Measurements from ENCODE around the gene RRP1.
A peak's percentile ranks its signal among the peaks of the same experiment; 100 is the strongest.

Gene RRP1

DNA sequence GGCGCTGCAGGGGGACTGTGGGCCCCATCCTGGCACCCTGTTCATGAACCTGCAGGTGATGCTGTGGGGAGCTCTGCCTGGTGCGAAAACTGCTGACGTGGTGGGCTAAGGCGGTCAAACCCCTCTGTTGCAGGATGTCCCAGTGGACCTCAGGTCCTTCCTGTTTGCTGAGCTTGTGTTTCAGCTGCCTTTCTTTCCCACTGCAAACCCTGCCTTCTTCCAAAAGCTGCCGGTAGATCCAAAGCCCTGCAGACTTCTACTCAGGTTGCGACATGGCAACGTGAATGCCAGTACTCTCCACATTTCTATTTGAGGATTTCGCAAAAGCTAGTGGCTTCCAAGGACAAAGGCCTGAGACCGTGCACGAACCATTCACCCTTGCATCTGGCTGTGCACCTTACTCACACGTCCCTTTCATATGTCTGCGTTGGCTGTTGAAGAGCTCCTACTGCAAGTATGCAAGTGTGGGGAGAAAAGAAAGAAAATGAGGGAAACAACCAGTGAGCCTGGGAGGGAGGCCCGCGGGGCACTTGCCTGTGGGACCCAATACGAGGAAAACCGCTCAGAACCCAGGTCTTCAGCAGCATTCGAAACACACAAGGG is 6.2 kb upstream of the RRP1 start:
- no peak overlapping the region for H3K4me3 ChIP-seq
- peaks cover 37% of the 10 kb centered on the region for H3K4me1 ChIP-seq
- no peaks in the 10 kb centered on the region for H4K20me1 ChIP-seq
- H3K27ac ChIP-seq, result no peak overlapping the region
- TF ChIP-seq Cebpa-rat (IDR thresholded peaks at IDR 0.05), result no peak
- peak overlapping the region; percentile 74 for H3K4me2 ChIP-seq
- no peaks in the 10 kb centered on the region for H3K27me3 ChIP-seq
- no peaks in the 10 kb centered on the region for H3K9me3 ChIP-seq
- H3K36me3 ChIP-seq, result no peaks in the 10 kb centered on the region
- H3K9ac ChIP-seq, result no peak overlapping the region

DNA sequence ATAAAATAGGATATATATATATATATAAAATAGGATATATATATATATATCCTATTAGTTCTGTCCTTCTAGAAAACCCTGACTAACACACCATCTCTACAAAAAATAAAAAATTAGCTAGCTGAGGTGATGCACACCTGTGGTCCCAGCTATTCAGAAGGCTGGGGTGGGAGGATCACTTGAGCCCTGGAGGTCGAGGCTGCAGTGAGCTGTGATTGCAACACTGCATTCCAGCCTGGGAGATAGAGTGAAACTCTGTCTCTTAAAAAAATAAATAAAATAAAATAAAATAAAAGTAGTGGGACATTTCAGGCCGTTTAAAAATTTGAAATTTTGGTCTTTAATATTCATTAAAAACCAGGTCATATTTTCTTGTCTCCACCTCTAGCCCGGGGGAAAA is 4.2 kb upstream of the RRP1 start:
- no peaks in the 10 kb centered on the region for H3K9me3 ChIP-seq
- H3K4me1 ChIP-seq, result peaks cover 28% of the 10 kb centered on the region
- H3K36me3 ChIP-seq, result no peaks in the 10 kb centered on the region
- H3K27me3 ChIP-seq, result no peaks in the 10 kb centered on the region
- H3K9ac ChIP-seq, result no peak overlapping the region
- no peak overlapping the region for H3K27ac ChIP-seq
- no peak for TF ChIP-seq Cebpa-rat (IDR thresholded peaks at IDR 0.05)
- peaks cover 6% of the 10 kb centered on the region; the same call in 1 of the 2 replicates for H4K20me1 ChIP-seq
- no peak overlapping the region for H3K4me2 ChIP-seq
- H3K4me3 ChIP-seq, result no peak overlapping the region

DNA sequence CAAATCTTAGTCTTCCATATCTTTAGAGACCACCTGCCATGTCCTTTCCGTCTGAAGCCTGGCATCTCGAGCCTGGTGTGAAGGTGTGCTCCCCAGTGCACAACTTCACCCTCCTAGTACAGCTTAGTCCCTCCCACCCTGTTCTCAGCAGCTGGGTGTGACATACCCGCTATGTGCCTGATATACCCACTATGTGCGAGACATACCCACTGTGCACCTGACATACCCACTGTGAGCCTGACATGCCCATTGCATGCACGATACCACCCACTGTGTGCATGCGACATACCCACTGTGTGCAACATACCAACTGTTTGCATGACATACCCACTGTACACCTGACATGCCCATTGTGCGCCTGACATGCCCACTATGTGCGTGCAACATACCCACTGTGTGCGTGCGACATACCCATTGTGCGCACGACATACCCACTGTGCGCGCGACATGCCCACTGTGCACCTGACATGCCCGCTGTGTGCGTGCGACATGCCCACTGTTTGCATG is 3.0 kb upstream of the RRP1 start:
- H3K9me3 ChIP-seq, result no peaks in the 10 kb centered on the region

DNA sequence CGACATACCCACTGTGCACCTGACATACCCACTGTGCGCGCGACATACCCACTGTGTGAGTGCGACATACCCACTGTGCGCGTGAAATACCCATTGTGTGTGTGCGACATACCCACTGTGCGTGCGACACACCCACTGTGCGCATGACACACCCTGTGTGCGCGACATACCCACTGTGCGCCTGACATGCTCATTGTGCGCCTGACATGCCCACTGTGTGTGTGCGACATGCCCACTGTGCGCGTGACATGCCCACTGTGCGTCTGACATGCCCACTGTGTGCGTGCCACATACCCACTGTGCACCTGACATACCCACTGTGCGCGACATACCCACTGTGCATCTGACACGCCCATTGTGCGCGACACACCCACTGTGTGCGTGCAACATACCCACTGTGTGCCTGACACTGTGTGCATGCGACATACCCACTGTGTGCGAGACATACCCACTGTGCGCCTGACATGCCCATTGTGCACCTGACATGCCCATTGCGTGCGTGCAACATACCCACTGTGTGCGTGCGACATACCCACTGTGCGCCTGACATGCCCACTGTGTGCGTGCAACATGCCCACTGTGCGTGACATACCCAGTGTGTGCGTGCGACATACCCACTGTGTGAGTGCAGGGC is 2.5 kb upstream of the RRP1 start:
- no peak overlapping the region for H3K9ac ChIP-seq
- no peaks in the 10 kb centered on the region for H3K9me3 ChIP-seq
- peaks cover 11% of the 10 kb centered on the region for H3K36me3 ChIP-seq
- H3K27me3 ChIP-seq, result no peaks in the 10 kb centered on the region
- peaks cover 46% of the 10 kb centered on the region for H3K4me1 ChIP-seq
- H4K20me1 ChIP-seq, result peaks cover 24% of the 10 kb centered on the region
- H3K4me2 ChIP-seq, result no peak overlapping the region
- TF ChIP-seq Cebpa-rat (IDR thresholded peaks at IDR 0.05), result no peak
- no peak overlapping the region for H3K4me3 ChIP-seq
- H3K27ac ChIP-seq, result no peak overlapping the region

More for the DNA sequence above, 3.0 kb upstream of the RRP1 start:
- Histone ChIP-seq H3K4me3 (no peak overlapping the region), H3K4me1 (peaks cover 40% of the 10 kb centered on the region), H4K20me1 (peaks cover 18% of the 10 kb centered on the region), H3K36me3 (peaks cover 5% of the 10 kb centered on the region), H3K27me3 (no peaks in the 10 kb centered on the region), H3K9ac (no peak overlapping the region), H3K4me2 (no peak overlapping the region), H3K27ac (no peak overlapping the region)
- no peak for TF ChIP-seq Cebpa-rat (IDR thresholded peaks at IDR 0.05)

DNA sequence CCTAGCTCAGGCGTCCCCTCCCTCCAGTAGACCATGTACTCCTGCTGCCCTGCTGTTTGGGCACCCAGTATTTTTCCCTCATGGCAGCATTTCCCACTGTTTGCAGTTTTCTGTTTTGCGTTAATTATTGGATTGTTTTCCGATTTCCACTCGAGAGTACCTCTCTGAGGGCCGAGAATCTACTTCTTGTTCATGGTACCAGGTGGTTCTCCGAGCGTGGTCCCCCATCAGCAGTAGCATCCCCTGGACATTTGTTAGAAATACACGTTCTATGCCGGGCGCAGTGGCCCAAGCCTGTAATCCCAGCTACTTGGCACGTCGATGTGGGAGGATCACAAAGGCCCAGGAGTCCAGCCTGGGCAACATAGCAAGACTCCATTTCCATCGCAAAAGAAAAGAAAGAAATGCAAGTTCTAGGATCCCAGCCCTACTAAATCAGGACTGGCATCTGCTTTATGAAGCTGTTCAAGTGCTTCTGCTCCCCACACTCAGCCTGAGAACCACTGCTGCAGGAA is 690 bp downstream of the RRP1 start:
- Histone ChIP-seq H3K4me3 (peak overlapping the region; percentile 99), H4K20me1 (peaks cover 55% of the 10 kb centered on the region), H3K27ac (peak overlapping the region; percentile 92), H3K27me3 (no peaks in the 10 kb centered on the region), H3K4me1 (peaks cover 41% of the 10 kb centered on the region), H3K4me2 (peak overlapping the region; percentile 95), H3K36me3 (peaks cover 42% of the 10 kb centered on the region), H3K9me3 (no peaks in the 10 kb centered on the region), H3K9ac (peak overlapping the region; percentile 93)
- TF ChIP-seq Cebpa-rat (IDR thresholded peaks at IDR 0.05), result no peak

DNA sequence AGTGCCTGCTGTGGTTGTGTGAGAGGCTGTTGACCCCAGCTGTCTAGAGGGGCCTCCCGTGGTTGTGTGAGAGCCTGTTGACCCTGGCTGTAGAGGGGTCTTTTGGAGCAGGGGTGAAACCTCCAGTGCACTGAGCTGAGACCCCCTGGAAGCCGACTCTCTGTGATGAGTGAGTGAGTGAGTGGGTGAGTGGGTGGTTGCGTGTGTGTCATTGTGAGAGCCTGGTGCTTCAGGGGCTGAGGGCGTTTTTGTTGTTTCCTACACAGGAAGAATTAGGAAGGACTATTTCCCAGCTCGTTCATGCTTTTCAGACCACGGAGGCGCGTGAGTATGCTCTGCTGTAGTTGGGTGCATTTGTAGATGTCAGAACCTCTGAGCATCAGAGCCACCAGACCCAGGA is 3.0 kb downstream of the RRP1 start:
- H3K4me3 ChIP-seq, result no peak overlapping the region
- no peak overlapping the region for H3K4me2 ChIP-seq
- H3K9ac ChIP-seq, result peak overlapping the region; percentile 35; the same call in 1 of the 2 replicates
- TF ChIP-seq Cebpa-rat (IDR thresholded peaks at IDR 0.05), result no peak
- H4K20me1 ChIP-seq, result peaks cover 78% of the 10 kb centered on the region
- H3K27me3 ChIP-seq, result no peaks in the 10 kb centered on the region
- H3K36me3 ChIP-seq, result peaks cover 66% of the 10 kb centered on the region
- no peaks in the 10 kb centered on the region for H3K9me3 ChIP-seq
- peaks cover 41% of the 10 kb centered on the region for H3K4me1 ChIP-seq
- no peak overlapping the region for H3K27ac ChIP-seq

DNA sequence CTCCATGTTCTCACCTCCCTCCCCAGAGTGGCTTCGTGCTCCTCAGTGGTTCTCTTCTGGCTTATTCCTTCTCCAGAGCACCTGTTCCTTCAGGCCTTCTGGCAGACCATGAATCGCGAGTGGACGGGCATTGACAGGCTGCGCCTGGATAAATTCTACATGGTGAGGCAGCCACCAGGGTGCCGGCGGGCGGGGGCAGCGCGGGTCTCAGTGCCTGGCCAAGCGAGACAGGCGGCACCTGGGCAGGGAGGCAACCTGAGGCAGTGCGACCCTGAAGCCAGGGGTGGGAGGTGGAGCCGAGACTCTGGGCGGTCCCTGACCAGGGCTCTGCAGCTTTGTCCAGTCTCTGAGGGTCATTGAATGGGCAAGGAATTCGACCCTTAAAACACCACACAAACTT is 3.9 kb downstream of the RRP1 start:
- H3K27me3 ChIP-seq, result no peaks in the 10 kb centered on the region
- H3K9ac ChIP-seq, result no peak overlapping the region
- peaks cover 87% of the 10 kb centered on the region for H4K20me1 ChIP-seq
- no peak overlapping the region for H3K4me2 ChIP-seq
- TF ChIP-seq Cebpa-rat (IDR thresholded peaks at IDR 0.05), result no peak
- H3K27ac ChIP-seq, result no peak overlapping the region
- H3K4me3 ChIP-seq, result no peak overlapping the region
- H3K4me1 ChIP-seq, result peaks cover 39% of the 10 kb centered on the region
- H3K36me3 ChIP-seq, result peaks cover 74% of the 10 kb centered on the region
- no peaks in the 10 kb centered on the region for H3K9me3 ChIP-seq

DNA sequence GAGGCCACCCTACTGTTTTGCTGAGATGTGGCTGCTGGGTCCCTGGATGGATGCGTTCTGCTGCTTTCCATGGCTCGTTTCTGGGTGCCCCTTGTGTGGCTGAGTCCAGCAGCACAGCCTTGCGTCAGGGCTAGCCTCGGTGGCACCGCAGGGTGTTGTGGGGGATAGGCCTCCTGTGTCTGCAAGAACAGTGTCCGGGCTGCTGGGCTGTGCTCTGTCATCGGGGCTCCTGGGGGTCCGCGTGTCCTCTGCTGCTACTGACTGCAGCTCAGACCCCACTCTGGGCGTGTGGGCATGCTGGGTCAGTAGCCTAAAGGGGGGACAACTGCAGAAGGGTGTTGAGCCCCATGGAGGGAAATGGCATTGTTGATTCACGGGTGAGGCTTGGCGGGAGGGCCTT is 4.9 kb downstream of the RRP1 start:
- peaks cover 32% of the 10 kb centered on the region for H3K4me1 ChIP-seq
- no peak overlapping the region for H3K4me2 ChIP-seq
- TF ChIP-seq Cebpa-rat (IDR thresholded peaks at IDR 0.05), result no peak
- no peak overlapping the region for H3K9ac ChIP-seq
- H3K27ac ChIP-seq, result no peak overlapping the region
- no peak overlapping the region for H3K4me3 ChIP-seq
- H3K27me3 ChIP-seq, result no peaks in the 10 kb centered on the region
- peaks cover 93% of the 10 kb centered on the region for H4K20me1 ChIP-seq
- H3K36me3 ChIP-seq, result peaks cover 85% of the 10 kb centered on the region
- no peaks in the 10 kb centered on the region for H3K9me3 ChIP-seq

DNA sequence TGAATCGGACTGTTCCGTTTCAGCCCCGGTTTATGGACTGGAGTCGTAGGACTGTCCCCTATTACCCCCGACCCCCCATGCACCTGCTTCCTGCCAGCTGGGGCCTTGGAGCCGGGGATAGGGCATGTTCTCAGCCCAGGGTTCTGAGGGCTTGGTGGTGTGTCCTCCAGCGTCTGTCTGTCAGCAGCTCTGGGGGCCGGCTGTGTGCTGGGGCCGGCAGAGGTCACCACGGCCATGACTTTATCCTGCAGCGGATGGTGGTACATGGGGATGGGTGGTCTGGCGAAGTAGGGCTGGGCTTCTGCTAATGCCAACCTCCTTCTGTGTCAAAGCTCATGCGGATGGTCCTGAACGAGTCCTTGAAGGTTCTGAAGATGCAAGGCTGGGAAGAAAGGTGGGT is 5.5 kb downstream of the RRP1 start:
- Histone ChIP-seq H3K36me3 (peaks cover 90% of the 10 kb centered on the region), H3K27me3 (no peaks in the 10 kb centered on the region), H3K4me2 (no peak overlapping the region), H3K4me3 (no peak overlapping the region), H3K4me1 (peaks cover 32% of the 10 kb centered on the region), H3K9me3 (no peaks in the 10 kb centered on the region), H4K20me1 (peaks cover 95% of the 10 kb centered on the region), H3K27ac (no peak overlapping the region), H3K9ac (0 out of 2 replicates have a peak overlapping the region, but pooled peaks have one; percentile 6)
- TF ChIP-seq Cebpa-rat (IDR thresholded peaks at IDR 0.05), result no peak

DNA sequence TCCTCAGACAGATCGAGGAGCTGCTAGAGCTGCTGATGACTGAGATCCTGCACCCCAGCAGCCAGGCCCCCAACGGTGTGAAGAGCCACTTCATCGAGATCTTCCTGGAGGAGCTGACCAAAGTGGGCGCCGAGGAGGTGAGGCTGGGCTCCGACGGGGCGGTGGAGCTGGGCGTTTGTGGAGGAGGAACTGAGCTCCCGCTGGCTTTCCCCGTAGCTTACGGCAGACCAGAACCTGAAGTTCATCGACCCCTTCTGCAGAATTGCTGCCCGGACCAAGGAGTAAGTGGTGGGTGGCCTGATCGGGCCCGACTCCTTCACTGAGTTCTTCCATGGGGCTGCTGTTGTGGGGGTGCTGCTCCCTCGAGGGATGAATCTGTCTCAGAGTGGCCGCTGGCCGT is 8.0 kb downstream of the RRP1 start:
- Histone ChIP-seq H3K27me3 (no peaks in the 10 kb centered on the region), H3K9ac (no peak overlapping the region), H3K4me2 (no peak overlapping the region), H3K4me1 (peaks cover 7% of the 10 kb centered on the region; the same call in 1 of the 2 replicates), H3K9me3 (no peaks in the 10 kb centered on the region), H3K4me3 (no peak overlapping the region), H3K27ac (no peak overlapping the region), H4K20me1 (peaks cover 95% of the 10 kb centered on the region), H3K36me3 (peaks cover 100% of the 10 kb centered on the region)
- no peak for TF ChIP-seq Cebpa-rat (IDR thresholded peaks at IDR 0.05)
